ENCODE data around the gene NOS1AP.

DNA sequence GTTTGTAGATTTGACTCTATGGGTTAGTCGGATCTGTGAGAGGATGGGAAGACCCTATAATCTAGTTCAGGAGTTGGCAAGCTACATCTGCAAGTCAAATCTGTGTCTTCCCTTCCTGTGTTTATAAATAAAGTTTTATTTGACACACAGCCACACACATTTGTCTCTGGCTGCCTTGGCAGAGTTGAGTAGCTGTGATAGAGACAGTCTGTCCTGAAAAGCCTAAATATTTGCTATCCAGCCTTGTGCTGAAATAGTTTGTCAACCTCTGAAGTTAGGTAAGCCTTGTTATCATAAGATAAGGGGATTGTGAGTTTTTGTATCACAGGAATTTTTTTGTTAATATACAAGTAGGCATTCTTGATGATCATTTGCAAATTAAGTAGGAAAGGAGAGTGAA is 136.8 kb downstream of the NOS1AP start:
- TF ChIP-seq, protein P1, sequence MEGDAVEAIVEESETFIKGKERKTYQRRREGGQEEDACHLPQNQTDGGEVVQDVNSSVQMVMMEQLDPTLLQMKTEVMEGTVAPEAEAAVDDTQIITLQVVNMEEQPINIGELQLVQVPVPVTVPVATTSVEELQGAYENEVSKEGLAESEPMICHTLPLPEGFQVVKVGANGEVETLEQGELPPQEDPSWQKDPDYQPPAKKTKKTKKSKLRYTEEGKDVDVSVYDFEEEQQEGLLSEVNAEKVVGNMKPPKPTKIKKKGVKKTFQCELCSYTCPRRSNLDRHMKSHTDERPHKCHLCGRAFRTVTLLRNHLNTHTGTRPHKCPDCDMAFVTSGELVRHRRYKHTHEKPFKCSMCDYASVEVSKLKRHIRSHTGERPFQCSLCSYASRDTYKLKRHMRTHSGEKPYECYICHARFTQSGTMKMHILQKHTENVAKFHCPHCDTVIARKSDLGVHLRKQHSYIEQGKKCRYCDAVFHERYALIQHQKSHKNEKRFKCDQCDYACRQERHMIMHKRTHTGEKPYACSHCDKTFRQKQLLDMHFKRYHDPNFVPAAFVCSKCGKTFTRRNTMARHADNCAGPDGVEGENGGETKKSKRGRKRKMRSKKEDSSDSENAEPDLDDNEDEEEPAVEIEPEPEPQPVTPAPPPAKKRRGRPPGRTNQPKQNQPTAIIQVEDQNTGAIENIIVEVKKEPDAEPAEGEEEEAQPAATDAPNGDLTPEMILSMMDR (IDR thresholded peaks at IDR 0.05 in 2 of 3, conservative IDR thresholded peaks at IDR 0.05 in 1 of 3; ENCODE audit: insufficient read depth in 2 of 3, low read depth in 1 of 3, low read length in 3 of 3): no peak
- TF ChIP-seq, protein P2, sequence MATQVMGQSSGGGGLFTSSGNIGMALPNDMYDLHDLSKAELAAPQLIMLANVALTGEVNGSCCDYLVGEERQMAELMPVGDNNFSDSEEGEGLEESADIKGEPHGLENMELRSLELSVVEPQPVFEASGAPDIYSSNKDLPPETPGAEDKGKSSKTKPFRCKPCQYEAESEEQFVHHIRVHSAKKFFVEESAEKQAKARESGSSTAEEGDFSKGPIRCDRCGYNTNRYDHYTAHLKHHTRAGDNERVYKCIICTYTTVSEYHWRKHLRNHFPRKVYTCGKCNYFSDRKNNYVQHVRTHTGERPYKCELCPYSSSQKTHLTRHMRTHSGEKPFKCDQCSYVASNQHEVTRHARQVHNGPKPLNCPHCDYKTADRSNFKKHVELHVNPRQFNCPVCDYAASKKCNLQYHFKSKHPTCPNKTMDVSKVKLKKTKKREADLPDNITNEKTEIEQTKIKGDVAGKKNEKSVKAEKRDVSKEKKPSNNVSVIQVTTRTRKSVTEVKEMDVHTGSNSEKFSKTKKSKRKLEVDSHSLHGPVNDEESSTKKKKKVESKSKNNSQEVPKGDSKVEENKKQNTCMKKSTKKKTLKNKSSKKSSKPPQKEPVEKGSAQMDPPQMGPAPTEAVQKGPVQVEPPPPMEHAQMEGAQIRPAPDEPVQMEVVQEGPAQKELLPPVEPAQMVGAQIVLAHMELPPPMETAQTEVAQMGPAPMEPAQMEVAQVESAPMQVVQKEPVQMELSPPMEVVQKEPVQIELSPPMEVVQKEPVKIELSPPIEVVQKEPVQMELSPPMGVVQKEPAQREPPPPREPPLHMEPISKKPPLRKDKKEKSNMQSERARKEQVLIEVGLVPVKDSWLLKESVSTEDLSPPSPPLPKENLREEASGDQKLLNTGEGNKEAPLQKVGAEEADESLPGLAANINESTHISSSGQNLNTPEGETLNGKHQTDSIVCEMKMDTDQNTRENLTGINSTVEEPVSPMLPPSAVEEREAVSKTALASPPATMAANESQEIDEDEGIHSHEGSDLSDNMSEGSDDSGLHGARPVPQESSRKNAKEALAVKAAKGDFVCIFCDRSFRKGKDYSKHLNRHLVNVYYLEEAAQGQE (IDR thresholded peaks at IDR 0.05; ENCODE audit: borderline replicate concordance): no peak
- TF ChIP-seq, protein P2 (CRISPR knock-in tag; IDR thresholded peaks at IDR 0.05; ENCODE audit: low read depth): no peak
- TF ChIP-seq SMC3 (conservative IDR thresholded peaks at IDR 0.05; ENCODE audit: insufficient read depth, low read depth, low read length) (no peak), POLR2A (conservative IDR thresholded peaks at IDR 0.05) (no peak), NFRKB (IDR thresholded peaks at IDR 0.05; ENCODE audit: low read depth) (no peak), CHD2 (IDR thresholded peaks at IDR 0.05; ENCODE audit: low read depth, low read length) (no peak), ESRRA (IDR thresholded peaks at IDR 0.05; ENCODE audit: borderline replicate concordance, low read depth) (no peak), POLR2AphosphoS5 (IDR thresholded peaks at IDR 0.05; ENCODE audit: control insufficient read depth, insufficient read depth, low read depth, low read length) (no peak), ZNF23 (CRISPR knock-in tag; IDR thresholded peaks at IDR 0.05) (no peak), KLF10 (CRISPR knock-in tag; IDR thresholded peaks at IDR 0.05) (no peak), MCM3 (IDR thresholded peaks at IDR 0.05) (no peak)
- TF ChIP-seq, protein P3, sequence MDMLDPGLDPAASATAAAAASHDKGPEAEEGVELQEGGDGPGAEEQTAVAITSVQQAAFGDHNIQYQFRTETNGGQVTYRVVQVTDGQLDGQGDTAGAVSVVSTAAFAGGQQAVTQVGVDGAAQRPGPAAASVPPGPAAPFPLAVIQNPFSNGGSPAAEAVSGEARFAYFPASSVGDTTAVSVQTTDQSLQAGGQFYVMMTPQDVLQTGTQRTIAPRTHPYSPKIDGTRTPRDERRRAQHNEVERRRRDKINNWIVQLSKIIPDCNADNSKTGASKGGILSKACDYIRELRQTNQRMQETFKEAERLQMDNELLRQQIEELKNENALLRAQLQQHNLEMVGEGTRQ (CRISPR knock-in tag; IDR thresholded peaks at IDR 0.05): no peak
- TF ChIP-seq, protein P4, sequence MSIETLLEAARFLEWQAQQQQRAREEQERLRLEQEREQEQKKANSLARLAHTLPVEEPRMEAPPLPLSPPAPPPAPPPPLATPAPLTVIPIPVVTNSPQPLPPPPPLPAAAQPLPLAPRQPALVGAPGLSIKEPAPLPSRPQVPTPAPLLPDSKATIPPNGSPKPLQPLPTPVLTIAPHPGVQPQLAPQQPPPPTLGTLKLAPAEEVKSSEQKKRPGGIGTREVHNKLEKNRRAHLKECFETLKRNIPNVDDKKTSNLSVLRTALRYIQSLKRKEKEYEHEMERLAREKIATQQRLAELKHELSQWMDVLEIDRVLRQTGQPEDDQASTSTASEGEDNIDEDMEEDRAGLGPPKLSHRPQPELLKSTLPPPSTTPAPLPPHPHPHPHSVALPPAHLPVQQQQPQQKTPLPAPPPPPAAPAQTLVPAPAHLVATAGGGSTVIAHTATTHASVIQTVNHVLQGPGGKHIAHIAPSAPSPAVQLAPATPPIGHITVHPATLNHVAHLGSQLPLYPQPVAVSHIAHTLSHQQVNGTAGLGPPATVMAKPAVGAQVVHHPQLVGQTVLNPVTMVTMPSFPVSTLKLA (conservative IDR thresholded peaks at IDR 0.05): no peak
- TF ChIP-seq, protein P5, sequence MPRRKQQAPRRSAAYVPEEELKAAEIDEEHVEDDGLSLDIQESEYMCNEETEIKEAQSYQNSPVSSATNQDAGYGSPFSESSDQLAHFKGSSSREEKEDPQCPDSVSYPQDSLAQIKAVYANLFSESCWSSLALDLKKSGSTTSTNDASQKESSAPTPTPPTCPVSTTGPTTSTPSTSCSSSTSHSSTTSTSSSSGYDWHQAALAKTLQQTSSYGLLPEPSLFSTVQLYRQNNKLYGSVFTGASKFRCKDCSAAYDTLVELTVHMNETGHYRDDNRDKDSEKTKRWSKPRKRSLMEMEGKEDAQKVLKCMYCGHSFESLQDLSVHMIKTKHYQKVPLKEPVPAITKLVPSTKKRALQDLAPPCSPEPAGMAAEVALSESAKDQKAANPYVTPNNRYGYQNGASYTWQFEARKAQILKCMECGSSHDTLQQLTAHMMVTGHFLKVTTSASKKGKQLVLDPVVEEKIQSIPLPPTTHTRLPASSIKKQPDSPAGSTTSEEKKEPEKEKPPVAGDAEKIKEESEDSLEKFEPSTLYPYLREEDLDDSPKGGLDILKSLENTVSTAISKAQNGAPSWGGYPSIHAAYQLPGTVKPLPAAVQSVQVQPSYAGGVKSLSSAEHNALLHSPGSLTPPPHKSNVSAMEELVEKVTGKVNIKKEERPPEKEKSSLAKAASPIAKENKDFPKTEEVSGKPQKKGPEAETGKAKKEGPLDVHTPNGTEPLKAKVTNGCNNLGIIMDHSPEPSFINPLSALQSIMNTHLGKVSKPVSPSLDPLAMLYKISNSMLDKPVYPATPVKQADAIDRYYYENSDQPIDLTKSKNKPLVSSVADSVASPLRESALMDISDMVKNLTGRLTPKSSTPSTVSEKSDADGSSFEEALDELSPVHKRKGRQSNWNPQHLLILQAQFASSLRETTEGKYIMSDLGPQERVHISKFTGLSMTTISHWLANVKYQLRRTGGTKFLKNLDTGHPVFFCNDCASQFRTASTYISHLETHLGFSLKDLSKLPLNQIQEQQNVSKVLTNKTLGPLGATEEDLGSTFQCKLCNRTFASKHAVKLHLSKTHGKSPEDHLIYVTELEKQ (CRISPR knock-in tag; IDR thresholded peaks at IDR 0.05): no peak
